CD14-positive monocyte (primary cell): ENCODE data around the gene VSTM2L. TPM values are rescaled to one million over a fixed set of nuclear protein-coding genes. Genes with fewer than 3 reads are reported as not detected.

Source experiments
- DNase-seq, 3 donors: peaks; one replicate each; pipeline ENCODE4 v3.0.0-alpha.2; 2011 to 2022
- H2AFZ ChIP-seq: 2 replicates; pipeline ENCODE4 v1.6.0; 2012; ENCODE audit warnings: mild to moderate bottlenecking, low read depth, low read length, inconsistent platforms; ENCODE audit not compliant: insufficient read depth, poor library complexity, severe bottlenecking
- H3K27ac ChIP-seq, 2 donors: 1 replicate in 1 of 2; 2 replicates in 1 of 2; pipeline ENCODE4 v1.5.1; 2012 to 2013; ENCODE audit warnings: low read length in 2 of 2, control low read depth in 1 of 2, inconsistent platforms in 1 of 2, low read depth in 1 of 2, mild to moderate bottlenecking in 1 of 2
- H3K27me3 ChIP-seq, 2 donors: one replicate each; pipeline versions ENCODE4 v1.6.0 to v1.6.1; 2011 to 2013; ENCODE audit warnings: low read length in 2 of 2; ENCODE audit not compliant: control insufficient read depth in 2 of 2, insufficient read depth in 2 of 2
- H3K36me3 ChIP-seq, 2 donors: replicated peaks in 1 of 2; 1 replicate in 1 of 2; 2 replicates in 1 of 2; pipeline versions ENCODE4 v1.5.1 to v1.6.1; 2012 to 2013; ENCODE audit warnings: low read length in 2 of 2, control low read depth in 1 of 2, inconsistent platforms in 1 of 2, mild to moderate bottlenecking in 1 of 2; ENCODE audit not compliant: insufficient read depth in 2 of 2, control insufficient read depth in 1 of 2
- H3K4me1 ChIP-seq, 2 donors: 1 replicate in 1 of 2; 2 replicates in 1 of 2; pipeline versions ENCODE4 v1.5.1 to v1.6.1; 2012 to 2013; ENCODE audit warnings: low read length in 2 of 2, control low read depth in 1 of 2, inconsistent platforms in 1 of 2, mild to moderate bottlenecking in 1 of 2, moderate library complexity in 1 of 2; ENCODE audit not compliant: insufficient read depth in 2 of 2, control insufficient read depth in 1 of 2
- H3K4me2 ChIP-seq: replicated peaks from 2 replicates; pipeline ENCODE3; 2012; ENCODE audit warnings: low read length, moderate library complexity, mild to moderate bottlenecking; ENCODE audit not compliant: poor library complexity, severe bottlenecking; ENCODE audit errors: extremely low read depth
- H3K4me3 ChIP-seq, 3 experiments: fragments of 200-600 bp in 1 of 3; sonication (generic) in 1 of 3; replicated peaks in 1 of 3; 1 replicate in 2 of 3; 2 replicates in 1 of 3; pipeline ENCODE4 v1.5.1; 2011 to 2013; ENCODE audit warnings: low read length in 3 of 3, mild to moderate bottlenecking in 3 of 3, control low read depth in 2 of 3, low read depth in 2 of 3, inconsistent platforms in 1 of 3, moderate library complexity in 1 of 3
- H3K79me2 ChIP-seq: 2 replicates; pipeline ENCODE4 v1.6.0; 2012; ENCODE audit warnings: mild to moderate bottlenecking, control low read depth, inconsistent platforms, low read length, moderate library complexity; ENCODE audit not compliant: insufficient read depth
- H3K9ac ChIP-seq: 2 replicates; pipeline ENCODE4 v1.6.0; 2017; ENCODE audit warnings: low read length, mild to moderate bottlenecking; ENCODE audit not compliant: insufficient read depth, poor library complexity, severe bottlenecking
- H3K9me3 ChIP-seq, 2 donors: replicated peaks in 1 of 2; 1 replicate in 1 of 2; 2 replicates in 1 of 2; pipeline versions ENCODE4 v1.5.1 to v1.6.1; 2012 to 2013; ENCODE audit warnings: low read length in 2 of 2, control low read depth in 1 of 2; ENCODE audit not compliant: control insufficient read depth in 1 of 2, insufficient read depth in 1 of 2
- H4K20me1 ChIP-seq: 2 replicates; pipeline ENCODE4 v1.6.0; 2012; ENCODE audit warnings: mild to moderate bottlenecking, low read length, control low read depth, moderate library complexity; ENCODE audit not compliant: insufficient read depth
- H3K27ac Mint-ChIP-seq, 7 donors: one replicate each; pipeline ENCODE4 v1.8.0; 2020; ENCODE audit warnings: mild to moderate bottlenecking in 7 of 7, mixed read lengths in 7 of 7, moderate library complexity in 6 of 7, inconsistent platforms in 2 of 7
- H3K27me3 Mint-ChIP-seq, 3 donors: one replicate each; pipeline ENCODE4 v1.8.0; 2021 to 2022; ENCODE audit warnings: low read depth in 3 of 3, mild to moderate bottlenecking in 3 of 3, mixed read lengths in 3 of 3, moderate library complexity in 3 of 3, inconsistent platforms in 1 of 3
- H3K36me3 Mint-ChIP-seq, 2 donors: one replicate each; pipeline ENCODE4 v1.8.0; 2020; ENCODE audit warnings: mixed read lengths in 2 of 2, inconsistent platforms in 1 of 2, mild to moderate bottlenecking in 1 of 2
- H3K4me1 Mint-ChIP-seq: one replicate; pipeline ENCODE4 v1.8.0; 2020; ENCODE audit warnings: mild to moderate bottlenecking, mixed read lengths
- H3K4me3 Mint-ChIP-seq, 2 donors: one replicate each; pipeline ENCODE4 v1.8.0; 2020; ENCODE audit warnings: mild to moderate bottlenecking in 2 of 2, mixed read lengths in 2 of 2, moderate library complexity in 1 of 2
- H3K9me3 Mint-ChIP-seq, 7 donors: one replicate each; pipeline ENCODE4 v1.8.0; 2020 to 2022; ENCODE audit warnings: mixed read lengths in 7 of 7, mild to moderate bottlenecking in 6 of 7, moderate library complexity in 6 of 7, inconsistent platforms in 2 of 7
- CTCF ChIP-seq: fragments of 200-600 bp; IDR thresholded peaks from one replicate; pipeline ENCODE4 v1.8.0; 2022; ENCODE audit warnings: antibody characterized with exemption, mild to moderate bottlenecking
- WGBS: methylation state at CpG from one replicate; pipeline ENCODE4 v1.1.5; 2013; ENCODE audit warnings: missing lambda C conversion rate; ENCODE audit not compliant: insufficient coverage; 5-methylcytosine and 5-hydroxymethylcytosine counted together
- intact Hi-C, 2 donors: fragments of 100-400 bp; cut with micrococcal nuclease; formaldehyde crosslinking; loops; one replicate each; pipeline versions ENCODE4 v1.15.0 to v1.15.1; 2023
- polyA plus RNA-seq, 3 donors: library from polyadenylated mRNA; depleted of rRNA in 1 of 3; unstranded in 2 of 3; stranded (reverse) in 1 of 3; fragments of 300-500 nt in 2 of 3; fragments of >200 nt in 1 of 3; fragmentation: Illumina TruSeq in 2 of 3; gene quantifications; 1 replicate in 2 of 3; 2 replicates in 1 of 3; pipeline ENCODE4 v1.2.3, GENCODE V29; 2012 to 2021

VSTM2L gene
- polyA plus RNA-seq, 3 donors = not detected

- TF ChIP-seq CTCF = no peak
- H3K36me3 Mint-ChIP-seq = peaks cover 7 to 12% of the 10 kb centered on the region in 2 donors
- Histone ChIP-seq H3K27ac (no peak overlapping the region), H3K27me3 (peaks cover 0 to 2% of the 10 kb centered on the region in 2 donors), H3K4me1 (no peaks in the 10 kb centered on the region), H3K79me2 (no peaks in the 10 kb centered on the region), H4K20me1 (no peaks in the 10 kb centered on the region), H3K36me3 (peaks cover 3 to 10% of the 10 kb centered on the region in 2 donors), H2AFZ (no peak overlapping the region), H3K9me3 (no peaks in the 10 kb centered on the region), H3K4me3 (no peak overlapping the region), H3K9ac (no peak overlapping the region), H3K4me2 (no peak overlapping the region)
- H3K27ac Mint-ChIP-seq = peak overlapping the region in 1 of 7 donors; percentile 68
- intact Hi-C loops = no loop called here
- H3K4me1 Mint-ChIP-seq = no peaks in the 10 kb centered on the region
- H3K4me3 Mint-ChIP-seq = peak overlapping the region in 1 of 2 donors; percentile 21
- 10% methylated on average over 5 of the region's 10 CpGs for WGBS
- peaks cover 0 to 2% (median 0%) of the 10 kb centered on the region in 7 donors for H3K9me3 Mint-ChIP-seq
- no peak for DNase-seq
- H3K27me3 Mint-ChIP-seq = peaks cover 8 to 14% (median 9%) of the 10 kb centered on the region in 3 donors
Observed at GRCh38 chr20:37976887-37977286, 74.0 kb downstream of the VSTM2L start.

- H3K4me2 ChIP-seq = no peak overlapping the region
Observed at GRCh38 chr20:37977338-37977737, 74.4 kb downstream of the VSTM2L start.

More at GRCh38 chr20:37977338-37977737, 74.4 kb downstream of the VSTM2L start:
- Histone ChIP-seq H4K20me1 (no peaks in the 10 kb centered on the region), H3K36me3 (peaks cover 5 to 14% of the 10 kb centered on the region in 2 donors), H3K27me3 (peaks cover 0 to 2% of the 10 kb centered on the region in 2 donors), H3K79me2 (no peaks in the 10 kb centered on the region), H3K4me3 (no peak overlapping the region), H3K9ac (no peak overlapping the region), H3K9me3 (no peaks in the 10 kb centered on the region), H3K4me1 (no peaks in the 10 kb centered on the region), H3K27ac (no peak overlapping the region), H2AFZ (no peak overlapping the region)
- Mint-ChIP-seq H3K9me3 (peaks cover 0 to 2% (median 0%) of the 10 kb centered on the region in 7 donors), H3K4me3 (peak overlapping the region in 1 of 2 donors; percentile 67), H3K27ac (no peak overlapping the region), H3K36me3 (peaks cover 12 to 13% of the 10 kb centered on the region in 2 donors), H3K4me1 (no peaks in the 10 kb centered on the region), H3K27me3 (peaks cover 8 to 14% (median 9%) of the 10 kb centered on the region in 3 donors)
- no peak for DNase-seq
- intact Hi-C loops = no loop called here
- 44% methylated on average over 3 of the region's 12 CpGs for WGBS
- no peak for TF ChIP-seq CTCF
